NCI-H526 (cell line): ENCODE measurements around the gene B9D1.

Source experiments
- DNase-seq, 2 experiments: peaks; one replicate each; lab custom pipeline; 2025; lab: John Stamatoyannopoulos, UW

Gene B9D1

DNA sequence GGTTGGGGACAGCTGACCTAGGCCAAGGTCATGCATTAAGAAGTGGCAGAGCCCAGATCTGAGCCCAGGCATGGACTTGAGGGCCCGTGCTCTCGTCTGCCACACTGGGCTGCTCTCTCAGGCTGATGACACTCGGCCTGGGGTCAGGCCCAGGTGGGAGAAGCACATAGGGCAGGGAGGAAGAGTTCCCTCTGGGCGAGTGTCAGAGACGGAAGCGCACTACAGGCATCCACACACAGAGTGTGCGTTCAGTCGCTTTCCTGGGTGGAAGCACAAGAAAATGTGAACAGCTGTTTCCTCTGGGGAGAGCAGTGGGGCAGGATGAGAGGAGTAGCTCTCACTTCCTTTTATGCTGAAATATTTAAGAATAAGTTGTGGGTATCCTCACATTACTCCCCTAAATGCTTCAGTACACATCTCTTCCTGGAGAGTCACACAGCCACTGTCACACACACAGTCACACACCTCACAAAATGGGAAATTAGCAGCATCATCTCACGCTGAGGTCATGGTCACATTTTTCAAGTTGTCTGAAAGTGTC, 59.7 kb downstream of the B9D1 start:
- no peak for DNase-seq

DNA sequence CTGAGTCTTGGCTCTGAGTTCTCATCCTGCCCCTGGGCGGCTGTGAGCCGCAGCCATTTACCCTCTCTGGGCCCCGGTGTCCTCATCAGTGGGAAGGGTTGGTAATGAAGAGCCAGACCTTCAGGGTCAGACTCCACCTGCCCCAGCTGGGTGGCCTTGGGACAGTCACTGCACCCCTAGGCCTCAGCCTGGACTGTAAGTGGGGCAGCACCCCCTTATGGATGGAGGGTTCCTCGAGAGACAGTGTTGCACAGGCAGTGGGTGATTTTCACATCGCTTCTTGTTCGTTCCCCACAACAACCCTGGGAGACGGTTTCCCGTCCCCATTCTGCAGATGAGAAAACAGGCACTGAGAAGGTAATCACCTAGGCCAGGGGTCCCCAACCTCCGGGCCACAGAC, 60.5 kb downstream of the B9D1 start:
- DNase-seq = no peak

DNA sequence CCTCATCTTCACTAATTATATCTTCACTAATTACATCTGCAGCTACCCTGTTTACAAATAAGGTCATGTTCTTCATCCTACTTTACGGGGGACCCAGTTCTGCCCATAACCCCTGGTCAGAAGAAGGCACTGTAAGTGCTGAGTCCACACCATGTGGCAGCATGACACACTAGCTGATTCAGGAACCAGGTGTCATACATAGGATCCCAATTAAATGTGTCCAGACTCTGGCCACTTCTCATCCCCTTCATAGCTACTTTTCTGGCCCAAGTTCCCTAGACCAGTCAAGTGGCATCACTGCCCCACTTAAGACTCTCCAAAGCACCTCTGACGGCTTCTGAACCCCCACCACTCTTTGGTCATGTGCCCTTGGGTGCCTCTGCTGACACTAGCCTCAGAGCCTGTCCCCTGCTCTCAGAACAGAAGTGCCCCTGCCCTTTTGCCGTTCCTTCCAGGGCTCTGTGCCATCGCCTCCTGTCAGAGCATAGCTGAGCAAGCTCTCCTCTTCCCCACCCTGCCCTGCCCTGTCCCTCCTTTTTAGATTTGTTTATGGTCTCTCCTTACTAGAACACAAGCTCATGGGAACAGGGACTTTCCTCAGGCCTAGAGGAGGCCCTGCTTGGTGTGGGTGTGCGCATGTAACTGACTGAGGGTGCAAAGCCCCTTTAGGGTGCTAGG, 61.1 kb downstream of the B9D1 start:
- DNase-seq = no peak

DNA sequence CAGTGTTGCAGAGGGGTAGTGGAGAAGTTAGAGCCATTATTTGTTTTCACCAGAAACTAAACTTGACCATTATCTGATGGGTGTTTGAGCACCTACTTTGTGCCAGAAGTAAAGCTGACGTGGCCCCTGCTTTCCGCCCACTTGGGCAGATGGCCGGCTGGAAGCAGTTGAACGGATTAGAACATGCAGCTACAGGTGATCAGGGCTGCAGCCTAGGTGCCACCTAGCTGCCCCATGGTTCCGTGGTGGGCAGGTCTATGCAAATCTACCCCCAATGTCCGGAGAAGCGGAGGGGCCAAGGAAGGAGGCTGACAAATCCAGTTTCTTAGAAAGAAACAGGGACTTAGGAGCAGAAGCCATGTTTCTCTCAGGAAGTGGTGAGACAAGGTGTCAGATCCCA, 62.7 kb downstream of the B9D1 start:
- DNase-seq = no peak

DNA sequence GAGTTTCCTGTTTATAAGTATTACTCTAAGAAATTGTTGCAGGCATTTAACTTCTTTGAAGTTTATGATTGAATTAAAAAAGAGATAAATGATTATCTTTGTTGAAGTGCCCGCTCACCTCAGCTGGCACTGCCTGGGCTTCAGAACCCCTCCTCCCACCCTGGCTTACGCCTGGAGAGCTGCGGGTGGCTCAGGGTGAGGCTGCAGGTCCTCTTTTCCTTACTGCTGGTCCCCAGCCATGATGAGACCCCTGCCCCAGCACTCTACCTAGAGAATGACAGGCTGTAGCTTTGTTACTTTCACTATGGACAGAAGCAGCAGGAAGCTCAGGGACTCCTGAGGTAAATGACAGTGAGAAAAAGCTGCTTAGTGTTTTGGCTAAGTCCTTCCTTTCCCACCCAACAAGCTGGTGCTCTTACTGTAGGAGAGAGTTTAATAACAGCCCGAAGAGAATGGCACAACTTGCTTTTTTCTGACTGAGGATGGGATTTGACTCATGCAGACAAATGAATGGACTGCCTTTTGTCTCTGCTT, 63.2 kb downstream of the B9D1 start:
- DNase-seq = no peak

DNA sequence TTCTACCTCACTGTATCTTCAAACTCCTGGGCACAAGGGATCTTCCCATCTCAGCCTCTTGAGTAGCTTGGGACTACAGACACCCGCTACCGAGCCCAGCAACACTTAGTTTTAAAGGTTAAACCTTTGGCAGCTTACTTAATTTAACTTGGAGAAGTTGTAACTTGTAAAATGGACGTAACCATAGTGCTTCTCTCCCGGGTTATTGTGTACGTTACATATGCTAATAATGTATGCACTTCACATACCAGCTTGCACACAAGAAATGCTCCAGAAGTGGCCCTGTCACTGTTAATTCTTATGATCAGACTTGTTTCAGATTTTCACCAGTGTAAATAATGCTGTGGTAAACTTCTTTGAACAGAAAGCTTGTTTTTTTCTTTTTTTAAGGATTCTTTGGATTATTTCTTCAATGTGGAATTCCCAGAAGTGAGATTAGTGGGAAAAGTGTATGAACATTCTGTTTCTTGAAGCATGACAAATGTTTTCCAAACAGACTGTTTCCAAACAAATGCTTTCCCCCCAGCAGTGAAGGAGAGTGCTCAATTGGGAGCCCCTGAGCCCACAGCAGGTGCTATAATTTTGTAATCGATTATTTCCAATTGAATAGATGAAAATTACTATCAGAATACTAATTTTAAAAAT, 63.8 kb downstream of the B9D1 start:
- DNase-seq = no peak

DNA sequence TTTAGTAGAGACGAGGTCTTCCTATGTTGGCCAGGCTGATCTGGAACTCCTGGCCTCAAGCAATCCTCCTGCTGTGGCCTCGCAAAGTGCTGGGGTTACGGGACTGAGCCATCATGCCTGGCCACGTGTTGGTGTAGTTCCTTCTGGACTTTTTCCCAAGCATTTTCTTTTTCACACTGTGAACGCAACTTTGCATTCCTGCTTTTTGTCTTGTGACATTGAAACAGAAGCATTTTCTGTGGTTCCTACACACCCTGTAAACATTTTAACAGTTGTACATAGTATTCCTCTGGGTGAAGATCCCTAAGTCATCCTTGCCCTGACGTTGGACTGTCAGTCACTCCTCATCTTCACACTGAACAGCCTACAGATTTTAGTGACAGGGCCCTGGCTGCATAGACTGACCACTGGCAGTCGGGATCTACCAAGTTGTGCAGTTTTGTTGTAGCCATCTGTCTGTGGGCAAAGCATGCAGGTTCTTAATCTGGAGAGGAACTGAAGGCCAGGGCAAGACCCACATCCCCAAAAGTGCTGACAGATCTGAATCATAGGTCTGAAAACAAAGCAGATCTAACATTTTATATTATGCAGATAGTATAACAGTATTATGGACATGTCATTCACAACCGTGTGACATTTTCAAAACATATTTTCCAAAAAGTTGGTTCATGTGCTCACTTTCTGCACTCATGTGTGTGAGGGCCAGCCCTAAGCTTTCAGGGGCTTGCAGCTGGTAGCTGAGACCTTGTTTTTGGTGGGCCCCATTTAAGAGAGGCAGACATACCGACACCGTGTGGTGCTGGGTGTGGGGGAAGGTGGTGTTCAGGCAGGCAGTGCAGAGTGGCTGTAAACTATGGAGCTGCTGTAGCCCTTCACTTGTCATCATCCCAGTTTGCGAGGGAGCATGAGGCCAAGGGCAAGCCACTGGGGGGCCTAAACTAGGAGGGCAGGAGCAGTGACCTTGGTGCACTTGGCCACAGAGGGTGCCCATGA, 65.4 kb downstream of the B9D1 start:
- DNase-seq = no peak

DNA sequence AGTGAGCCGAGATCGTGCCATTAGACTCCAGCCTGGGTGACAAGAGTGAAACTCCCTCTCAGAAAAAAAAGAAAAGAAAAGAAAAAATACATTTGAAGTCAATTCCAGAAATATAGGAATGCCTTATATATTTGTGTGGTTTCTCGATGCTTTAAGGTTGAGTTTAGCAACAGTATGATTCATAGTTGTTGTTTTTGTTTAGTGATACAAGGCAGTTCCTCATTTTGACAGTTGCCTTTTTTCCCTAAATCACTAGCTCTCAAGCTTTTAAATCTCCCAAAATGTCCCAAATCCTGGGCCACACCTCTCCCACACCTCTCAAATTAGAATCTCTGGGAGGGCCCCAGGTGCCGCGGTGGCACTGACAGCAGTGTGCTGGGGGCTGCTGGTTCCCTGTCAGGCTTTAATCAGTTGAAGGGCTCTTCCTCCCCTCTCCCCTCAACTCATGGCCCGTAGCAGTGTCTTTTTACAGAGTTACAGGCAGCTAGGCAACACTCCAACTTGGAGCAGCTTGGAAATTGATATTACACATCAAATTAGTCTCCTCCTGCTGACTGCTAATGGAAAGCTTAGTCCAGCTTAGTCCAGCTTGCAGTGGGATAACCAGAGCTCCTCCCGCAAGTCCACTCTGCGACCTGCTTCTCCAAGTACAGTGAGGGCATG, 66.9 kb downstream of the B9D1 start:
- no peak for DNase-seq

DNA sequence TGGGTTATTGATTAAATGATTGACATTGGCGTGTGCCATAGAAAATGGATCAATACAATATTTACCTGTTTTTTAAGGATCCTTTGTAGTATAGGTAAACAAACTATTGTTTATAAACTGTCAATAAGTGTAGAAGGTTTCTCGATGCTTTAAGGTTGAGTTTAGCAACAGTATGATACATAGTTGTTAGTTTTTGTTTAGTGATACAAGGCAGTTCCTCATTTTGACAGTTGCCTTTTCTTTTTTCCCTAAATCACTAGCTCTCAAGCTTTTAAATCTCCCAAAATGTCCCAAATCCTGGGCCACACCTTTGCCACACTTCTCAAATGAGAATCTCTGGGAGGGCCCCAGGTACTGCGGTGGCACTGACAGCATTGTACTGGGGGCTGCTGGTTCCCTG, 68.1 kb downstream of the B9D1 start:
- no peak for DNase-seq
